ENCODE data around the gene GOLGA2. TPM values are rescaled to one million over a fixed set of nuclear protein-coding genes. Genes with fewer than 3 reads are reported as not detected.

GOLGA2 gene
- total and polyA plus RNA-seq, 2 of the 13 experiments (the other 11 are each of a cell fraction or from before 2014, with no cell fraction given), result 45.3 to 45.8 TPM

GRCh38 chr9:128322404-128323211 lies 46.8 kb upstream of the GOLGA2 start, which contains the start of the genes COQ4 and TRUB2 (continued):
- TF ChIP-seq THAP9 (CRISPR knock-in tag; IDR thresholded peaks at IDR 0.05; ENCODE audit: borderline replicate concordance) (peak; percentile 99), ZSCAN31 (CRISPR knock-in tag; IDR thresholded peaks at IDR 0.05; ENCODE audit: low read depth) (peak; percentile 90), ATF7 (IDR thresholded peaks at IDR 0.05) (no peak), ATF7 (CRISPR knock-in tag; IDR thresholded peaks at IDR 0.05) (no peak; the same call in 1 of the 2 replicates), SKIL (CRISPR knock-in tag; IDR thresholded peaks at IDR 0.05; ENCODE audit: borderline replicate concordance) (no peak), GABPA (IDR thresholded peaks at IDR 0.05; ENCODE audit: low read depth, low read length) (peak; percentile 90), GABPA (CRISPR knock-in tag; IDR thresholded peaks at IDR 0.05; ENCODE audit: low read depth) (peak; percentile 100), RFX1 (IDR thresholded peaks at IDR 0.05) (peak; percentile 92), FOXJ3 (CRISPR knock-in tag; IDR thresholded peaks at IDR 0.05; ENCODE audit: borderline replicate concordance) (peak; percentile 77; the same call in 1 of the 2 replicates), ZNF589 (CRISPR knock-in tag; conservative IDR thresholded peaks at IDR 0.05) (0 out of 2 replicates have a peak, but pooled peaks have one; percentile 32), MIER3 (CRISPR knock-in tag; IDR thresholded peaks at IDR 0.05; ENCODE audit: borderline replicate concordance) (peak; percentile 64; the same call in 1 of the 2 replicates), ZNF274 (CRISPR knock-in tag; IDR thresholded peaks at IDR 0.05) (peak; percentile 74), CENPT (CRISPR knock-in tag; IDR thresholded peaks at IDR 0.05; ENCODE audit: low read depth) (0 out of 2 replicates have a peak, but pooled peaks have one; percentile 32), ETV5 (CRISPR knock-in tag; IDR thresholded peaks at IDR 0.05; ENCODE audit: borderline replicate concordance) (peak; percentile 57; the same call in 1 of the 2 replicates), ZFX (CRISPR knock-in tag; IDR thresholded peaks at IDR 0.05; ENCODE audit: low read depth) (peak; percentile 94), HBP1 (CRISPR knock-in tag; IDR thresholded peaks at IDR 0.05; ENCODE audit: low read depth) (peak; percentile 54; the same call in 1 of the 2 replicates), THYN1 (CRISPR knock-in tag; IDR thresholded peaks at IDR 0.05; ENCODE audit: borderline replicate concordance, low read depth) (no peak), RFX5 (IDR thresholded peaks at IDR 0.05; ENCODE audit: low read depth, low read length) (0 out of 2 replicates have a peak, but pooled peaks have one; percentile 19), ZNF7 (CRISPR knock-in tag; IDR thresholded peaks at IDR 0.05) (peak; percentile 33; the same call in 1 of the 2 replicates)

Data from HepG2 (cell line).